Colon (tissue), 2 donors: Measurements from ENCODE around the gene XIAP.
A peak's percentile ranks its signal among the peaks of the same experiment; 100 is the strongest.
"Not testable (repeated sequence)": the region's sequence is repeated elsewhere in the genome, so short reads cannot be mapped to it uniquely, and the experiment has no call there.

ENCODE experiments used
- FAIRE-seq: peaks from 2 replicates; lab custom pipeline; 2012; peaks lifted over from hg19 to GRCh38; lab: Jason Lieb, UNC
- donor health status: control.
- donor health status: control.

The XIAP gene

DNA sequence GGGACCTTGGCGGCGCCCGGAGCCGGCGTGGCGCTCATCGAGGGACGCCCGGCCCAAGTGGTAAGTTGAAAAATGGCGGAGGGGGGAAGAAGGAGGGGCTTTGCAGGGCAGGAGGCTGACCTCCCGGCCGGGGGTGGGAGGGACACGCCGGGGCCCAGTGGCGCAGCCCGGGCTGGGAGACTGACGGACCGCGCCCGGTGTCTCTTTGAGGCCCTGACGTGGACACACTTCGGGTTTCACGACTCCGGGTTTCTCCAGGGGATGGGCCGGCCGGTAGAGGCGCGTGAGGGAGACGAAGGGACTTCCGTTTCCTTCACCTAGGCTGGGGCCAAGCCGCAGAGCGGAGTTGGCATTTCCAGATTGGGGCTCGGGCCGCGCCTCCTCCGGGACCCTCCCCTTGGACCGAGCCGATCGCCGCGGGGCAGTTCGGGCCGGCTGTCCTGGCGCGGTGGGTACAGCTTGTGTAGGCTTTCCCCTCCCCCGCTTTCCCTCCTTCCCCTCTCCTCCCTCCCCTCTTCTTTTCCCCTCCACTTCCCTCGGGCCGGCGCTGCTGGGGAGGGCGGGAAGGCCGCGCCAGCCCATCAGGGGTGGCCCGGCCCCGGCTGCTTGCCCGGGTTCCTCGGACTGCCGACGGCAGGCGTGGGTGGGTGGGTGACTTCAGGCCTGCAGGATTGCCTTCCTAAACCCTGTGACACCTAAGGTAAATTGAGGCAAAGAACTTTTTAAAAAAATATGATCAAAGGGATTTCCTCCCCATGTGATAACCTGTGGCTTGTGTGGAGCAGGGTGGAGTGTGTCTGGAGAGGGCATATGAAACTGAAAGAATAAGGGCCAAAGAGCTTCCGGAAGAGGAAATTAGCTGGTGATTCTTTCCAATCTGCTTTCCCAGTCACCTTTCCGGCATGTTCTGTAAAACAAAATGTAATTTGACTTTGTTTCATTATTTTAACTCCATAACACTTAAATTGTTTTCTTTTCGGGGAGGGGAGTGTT is at the start of gene XIAP:
Gene XIAP, plus strand, starts transcription at position 208 of the 993 bp plus-strand sequence. CDS start 25,610 bp downstream, outside the sequence.
- FAIRE-seq: no peak

GRCh38 chrX:123814343-123814742 is 45.5 kb upstream of the XIAP start:
- FAIRE-seq: no peak

- not testable (repeated sequence) for FAIRE-seq
Observed at GRCh38 chrX:123814934-123815394, 44.9 kb upstream of the XIAP start.

GRCh38 chrX:123817288-123817894 is 42.5 kb upstream of the XIAP start:
- no peak for FAIRE-seq

GRCh38 chrX:123818243-123818642 is 41.6 kb upstream of the XIAP start:
- FAIRE-seq: no peak

DNA sequence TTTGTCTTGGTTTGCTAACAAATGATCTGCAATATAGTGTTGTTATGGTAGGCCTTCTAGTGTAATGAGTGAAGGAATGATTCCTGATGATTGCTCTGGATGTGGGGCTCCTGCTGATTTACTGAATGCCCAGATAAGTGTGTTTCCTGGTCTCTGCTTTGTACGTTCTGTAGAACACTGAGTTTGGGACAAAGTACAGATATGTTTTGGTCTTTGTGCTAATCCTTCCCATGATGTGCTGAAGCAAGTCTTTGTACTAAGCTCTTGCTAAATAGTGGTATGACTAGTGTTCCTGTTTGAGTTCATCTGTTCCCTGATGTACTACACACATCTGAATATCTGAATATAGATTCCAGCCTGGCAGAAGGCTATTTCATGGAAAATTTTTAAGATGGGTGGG is 36.9 kb upstream of the XIAP start:
- no peak for FAIRE-seq

- FAIRE-seq: no peak
Observed at GRCh38 chrX:123830309-123830708, 29.5 kb upstream of the XIAP start.

GRCh38 chrX:123833387-123833786 is 26.5 kb upstream of the XIAP start:
- FAIRE-seq: peak; percentile 14

DNA sequence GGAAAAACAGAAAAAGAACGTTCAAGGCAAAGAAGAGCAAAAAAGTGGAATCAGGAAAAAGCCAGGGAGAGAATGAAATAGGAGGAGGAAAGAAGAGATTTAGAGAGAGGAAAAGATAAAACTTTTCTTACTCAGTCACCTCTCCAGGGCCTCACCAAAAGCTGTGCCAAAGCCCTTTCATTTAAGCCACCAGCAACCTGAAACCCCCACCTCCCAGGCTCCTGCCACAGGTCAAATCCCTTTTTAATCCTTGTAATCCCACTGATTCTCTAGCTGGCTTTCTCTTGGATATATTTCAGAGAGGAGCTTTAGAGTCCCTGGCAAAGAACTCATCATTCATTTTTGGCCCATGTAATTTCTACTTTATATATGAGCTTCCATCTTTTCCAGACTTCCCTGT is 25.7 kb upstream of the XIAP start:
- no peak for FAIRE-seq

DNA sequence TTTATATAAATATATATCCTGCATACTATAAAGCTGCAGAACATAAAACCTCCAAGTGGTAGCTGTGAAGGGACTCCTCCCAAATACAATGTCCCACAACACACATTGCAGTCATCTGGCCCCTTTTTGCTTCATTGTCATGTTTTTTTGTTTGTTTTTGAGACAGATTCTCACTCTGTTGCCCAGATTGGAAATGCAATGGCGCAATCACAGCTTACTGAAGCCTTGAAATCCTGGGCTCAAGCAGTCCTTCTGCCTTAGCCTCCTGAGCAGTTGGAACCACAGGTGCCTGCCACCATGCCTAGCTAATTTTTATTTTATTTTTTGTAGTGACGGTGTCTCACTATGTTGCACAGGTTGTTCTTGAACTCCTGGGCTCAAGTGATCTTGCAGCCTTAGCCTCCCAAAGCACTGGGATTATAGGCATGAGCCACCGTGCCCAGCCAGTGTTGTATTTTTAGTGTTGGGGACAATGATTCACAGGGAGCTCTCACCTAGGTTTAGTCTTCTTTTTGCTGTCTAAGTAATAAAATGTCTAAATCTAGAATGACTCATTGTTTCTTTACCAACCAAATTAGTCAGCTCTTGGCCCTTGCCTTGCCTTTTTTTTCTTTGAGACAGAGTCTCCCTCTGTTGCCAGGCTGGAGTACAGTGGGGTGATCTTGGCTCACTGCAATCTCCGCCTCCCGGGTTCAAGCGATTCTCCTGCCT is 24.0 kb upstream of the XIAP start:
- FAIRE-seq: no peak

- FAIRE-seq: not testable (repeated sequence)
Observed at GRCh38 chrX:123845129-123845528, 14.7 kb upstream of the XIAP start.

GRCh38 chrX:123846577-123847038 is 13.2 kb upstream of the XIAP start:
- no peak for FAIRE-seq

- no peak for FAIRE-seq
Observed at GRCh38 chrX:123847056-123847455, 12.8 kb upstream of the XIAP start.

GRCh38 chrX:123849096-123849495 is 10.8 kb upstream of the XIAP start:
- no peak for FAIRE-seq

- FAIRE-seq: not testable (repeated sequence)
Observed at GRCh38 chrX:123849906-123850305, 9.9 kb upstream of the XIAP start.

GRCh38 chrX:123851079-123851478 is 8.8 kb upstream of the XIAP start:
- FAIRE-seq: no peak

DNA sequence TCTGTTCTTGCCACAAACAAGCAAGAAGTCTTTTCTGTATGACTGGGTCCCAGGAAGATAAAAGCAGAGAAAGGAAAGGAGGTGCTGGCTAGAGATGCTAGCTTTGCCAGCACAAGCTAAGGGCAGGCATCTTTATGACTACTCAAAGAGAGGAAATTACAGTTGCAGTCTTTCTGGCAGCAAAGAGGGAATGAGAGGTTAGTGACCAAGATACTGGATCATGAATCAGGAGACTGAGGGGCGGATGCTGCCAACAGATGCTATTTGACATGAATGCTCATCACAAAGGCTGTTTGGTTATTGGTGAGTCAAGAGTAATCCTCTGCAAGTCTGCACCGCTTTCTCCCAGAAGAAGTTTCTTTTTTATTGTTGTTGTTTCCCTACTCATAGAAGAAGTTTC is 5.5 kb upstream of the XIAP start:
- FAIRE-seq: no peak

DNA sequence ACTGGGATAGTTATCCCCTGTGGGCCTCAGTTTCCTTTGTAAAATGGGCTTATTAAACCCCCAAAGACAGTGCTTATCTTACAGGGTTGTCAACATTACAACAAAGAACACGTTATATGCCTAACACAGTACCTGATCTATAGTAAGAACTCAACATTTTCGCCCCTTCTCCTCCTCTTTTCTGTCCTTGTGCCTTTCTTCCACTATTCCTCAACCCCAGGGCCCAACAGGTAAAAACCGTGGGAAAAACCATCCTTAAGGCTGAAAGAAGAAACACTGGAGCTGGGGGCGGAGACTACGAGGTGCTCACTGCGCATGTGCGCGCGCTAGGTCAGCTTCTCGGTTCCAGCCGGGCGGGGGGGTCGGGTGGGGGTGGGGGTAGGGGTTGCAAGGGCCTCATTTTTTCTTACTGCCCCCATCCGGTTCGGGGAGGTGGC is 426 bp upstream of the XIAP start:
- no peak for FAIRE-seq

- no peak for FAIRE-seq
Observed at GRCh38 chrX:123860983-123861382, 1.1 kb downstream of the XIAP start.

GRCh38 chrX:123869488-123869887 is 9.6 kb downstream of the XIAP start:
- FAIRE-seq: no peak

DNA sequence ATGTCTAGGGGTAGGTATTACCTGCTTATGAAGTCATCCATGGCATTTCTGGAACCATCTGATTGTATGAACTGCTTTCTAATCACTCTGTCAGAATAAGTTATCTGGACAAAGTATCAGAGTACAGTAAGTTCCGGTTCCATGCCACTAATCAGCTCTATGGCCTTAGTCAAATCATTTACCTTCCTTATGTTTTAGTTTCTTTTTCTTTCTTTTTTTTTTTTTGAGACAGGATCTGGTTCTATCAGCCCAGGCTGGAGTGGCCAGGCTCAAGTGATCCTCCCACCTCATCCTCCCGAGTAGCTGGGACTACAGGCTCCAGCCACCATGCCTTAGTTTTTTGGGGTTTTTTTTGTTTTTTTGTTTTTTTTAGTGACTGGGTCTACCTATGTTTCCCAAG is 11.5 kb downstream of the XIAP start:
- no peak for FAIRE-seq

DNA sequence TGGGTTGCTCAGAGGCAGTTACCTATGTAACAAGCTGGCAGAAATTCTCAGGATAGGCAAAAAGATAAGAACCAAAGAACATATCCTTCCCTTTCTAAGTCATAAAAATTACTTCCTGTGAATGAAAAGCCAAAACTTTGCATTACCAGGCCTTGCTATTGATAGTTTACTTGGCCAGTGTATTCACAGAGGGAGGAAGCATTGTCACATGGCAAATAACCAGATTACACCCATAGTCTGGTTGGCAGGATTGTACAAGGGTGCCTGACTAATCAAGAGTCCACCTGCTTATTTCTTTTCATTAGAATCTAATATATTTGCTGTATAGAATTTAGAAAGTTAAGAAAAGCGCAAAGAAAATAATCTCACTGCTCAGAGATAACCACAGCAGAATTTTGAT is 14.1 kb downstream of the XIAP start:
- FAIRE-seq: no peak
